ENCODE measurements around the gene ATP6V1G1. TPM values are rescaled to one million over a fixed set of nuclear protein-coding genes. Genes with fewer than 3 reads are reported as not detected.

ATP6V1G1 gene
- polyA plus RNA-seq, 1 donor from 2014 or later: 802 TPM

- no peak overlapping the region for H2AFZ ChIP-seq (ENCODE audit: low read depth, low read length)
- no peaks in the 10 kb centered on the region for H3K9me3 ChIP-seq (ENCODE audit: low read length)
- H3K36me3 ChIP-seq (ENCODE audit: insufficient read depth, low read length): no peaks in the 10 kb centered on the region
- H3K9ac ChIP-seq (ENCODE audit: low read length): no peak overlapping the region
- no peaks in the 10 kb centered on the region for H3K9me2 ChIP-seq (ENCODE audit: insufficient read depth, low read length)
- no peak overlapping the region for H3K27ac ChIP-seq (ENCODE audit: low read length)
- H4K20me1 ChIP-seq (ENCODE audit: insufficient read depth): no peaks in the 10 kb centered on the region
- TF ChIP-seq RAD21 (conservative IDR thresholded peaks at IDR 0.05): no peak
- no peak for TF ChIP-seq POLR2AphosphoS5 (IDR thresholded peaks at IDR 0.05)
- no peak for TF ChIP-seq REST (IDR thresholded peaks at IDR 0.05; ENCODE audit: borderline replicate concordance)
- TF ChIP-seq TAF1 (IDR thresholded peaks at IDR 0.05; ENCODE audit: low read depth): no peak
- no peak for TF ChIP-seq MXI1 (conservative IDR thresholded peaks at IDR 0.05; ENCODE audit: poor library complexity, severe bottlenecking)
- no peak for TF ChIP-seq CTCF (IDR thresholded peaks at IDR 0.05; ENCODE audit: poor library complexity, severe bottlenecking)
- no peak for TF ChIP-seq SMC3 (conservative IDR thresholded peaks at IDR 0.05; ENCODE audit: poor library complexity)
- TF ChIP-seq EZH2 (IDR thresholded peaks at IDR 0.05; ENCODE audit: borderline replicate concordance, insufficient read depth, low read length, poor library complexity, severe bottlenecking): no peak
- no peak for TF ChIP-seq EP300 (conservative IDR thresholded peaks at IDR 0.05; ENCODE audit: poor library complexity, severe bottlenecking)
- no peaks in the 10 kb centered on the region for H3F3A ChIP-seq (ENCODE audit: insufficient read depth, low read length, poor library complexity, severe bottlenecking)
- no peaks in the 10 kb centered on the region for H3K27me3 ChIP-seq (ENCODE audit: insufficient read depth, low read depth, low read length)
- H3K4me2 ChIP-seq (ENCODE audit: low read length): no peak overlapping the region
- H3K4me3 ChIP-seq (ENCODE audit: low read length): no peak overlapping the region
- no peaks in the 10 kb centered on the region for H3K79me2 ChIP-seq (replicated peaks; ENCODE audit: insufficient read depth, low read length)
These were observed 17.4 kb downstream of the ATP6V1G1 start for GRCh38 chr9:114604989-114605388.

GRCh38 chr9:114606068-114606467 is 18.5 kb downstream of the ATP6V1G1 start:
- H3K4me3 ChIP-seq (ENCODE audit: low read length): no peak overlapping the region

More at GRCh38 chr9:114606068-114606467, 18.5 kb downstream of the ATP6V1G1 start:
- Histone ChIP-seq H3K9me2 (ENCODE audit: insufficient read depth, low read length) (no peaks in the 10 kb centered on the region), H3K9me3 (ENCODE audit: low read length) (no peaks in the 10 kb centered on the region), H3K4me2 (ENCODE audit: low read length) (no peak overlapping the region), H3K79me2 (replicated peaks; ENCODE audit: insufficient read depth, low read length) (no peaks in the 10 kb centered on the region), H2AFZ (ENCODE audit: low read depth, low read length) (no peak overlapping the region), H3K36me3 (ENCODE audit: insufficient read depth, low read length) (no peaks in the 10 kb centered on the region), H3K9ac (ENCODE audit: low read length) (no peak overlapping the region), H4K20me1 (ENCODE audit: insufficient read depth) (no peaks in the 10 kb centered on the region), H3K27me3 (ENCODE audit: insufficient read depth, low read depth, low read length) (no peaks in the 10 kb centered on the region), H3F3A (ENCODE audit: insufficient read depth, low read length, poor library complexity, severe bottlenecking) (no peaks in the 10 kb centered on the region), H3K27ac (ENCODE audit: low read length) (no peak overlapping the region)
- TF ChIP-seq EP300 (conservative IDR thresholded peaks at IDR 0.05; ENCODE audit: poor library complexity, severe bottlenecking) (no peak), MXI1 (conservative IDR thresholded peaks at IDR 0.05; ENCODE audit: poor library complexity, severe bottlenecking) (no peak)

Measured in neural cell (in vitro differentiated cells).